Inferior parietal cortex (tissue), 1 donor: ENCODE data around the gene VAX1.
"Not testable (repeated sequence)": the region's sequence is repeated elsewhere in the genome, so short reads cannot be mapped to it uniquely, and the experiment has no call there.

Experiments used
- DNase-seq: peaks from one replicate; pipeline ENCODE4 v3.0.0-alpha.2; 2016; ENCODE audit errors: extremely low spot score

The VAX1 gene

GRCh38 chr10:117135026-117135372 is 3.1 kb downstream of the VAX1 start:
- DNase-seq = no peak

GRCh38 chr10:117134306-117135025 is 3.6 kb downstream of the VAX1 start:
- no peak for DNase-seq

GRCh38 chr10:117134056-117134305 is 4.1 kb downstream of the VAX1 start:
- no peak for DNase-seq

GRCh38 chr10:117133273-117134055 is 4.6 kb downstream of the VAX1 start:
- DNase-seq = no peak

DNA sequence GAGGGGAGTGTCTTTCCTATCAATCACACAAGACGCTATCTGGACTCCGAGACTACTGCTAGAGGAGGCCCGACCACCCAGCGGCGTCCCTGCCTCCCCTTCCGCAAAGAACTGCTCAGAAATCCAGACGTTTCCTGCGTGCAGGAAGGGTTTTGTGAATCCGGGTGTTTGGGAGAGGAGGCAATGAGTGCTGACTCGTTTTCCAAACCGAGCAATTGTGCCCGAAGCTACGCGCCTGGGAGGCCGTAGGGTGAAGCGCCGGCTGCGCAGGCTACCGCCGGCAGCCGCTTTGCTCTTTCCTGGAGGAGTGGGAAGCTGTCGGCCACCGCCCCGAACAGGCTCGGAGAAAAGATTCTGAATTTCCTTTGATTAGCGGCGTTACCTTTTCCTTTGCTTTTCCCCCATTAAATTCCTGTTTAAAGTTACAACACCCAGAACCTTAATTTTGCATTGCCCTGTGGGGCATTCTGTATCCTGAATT is 5.3 kb downstream of the VAX1 start:
- no peak for DNase-seq

GRCh38 chr10:117131376-117132327 is 6.4 kb downstream of the VAX1 start:
- DNase-seq = no peak

- no peak for DNase-seq
Observed at GRCh38 chr10:117130862-117131375, 7.2 kb downstream of the VAX1 start.

GRCh38 chr10:117130346-117130745 is 7.7 kb downstream of the VAX1 start:
- no peak for DNase-seq

- DNase-seq = not testable (repeated sequence)
Observed at GRCh38 chr10:117126645-117127044, 11.4 kb downstream of the VAX1 start.

DNA sequence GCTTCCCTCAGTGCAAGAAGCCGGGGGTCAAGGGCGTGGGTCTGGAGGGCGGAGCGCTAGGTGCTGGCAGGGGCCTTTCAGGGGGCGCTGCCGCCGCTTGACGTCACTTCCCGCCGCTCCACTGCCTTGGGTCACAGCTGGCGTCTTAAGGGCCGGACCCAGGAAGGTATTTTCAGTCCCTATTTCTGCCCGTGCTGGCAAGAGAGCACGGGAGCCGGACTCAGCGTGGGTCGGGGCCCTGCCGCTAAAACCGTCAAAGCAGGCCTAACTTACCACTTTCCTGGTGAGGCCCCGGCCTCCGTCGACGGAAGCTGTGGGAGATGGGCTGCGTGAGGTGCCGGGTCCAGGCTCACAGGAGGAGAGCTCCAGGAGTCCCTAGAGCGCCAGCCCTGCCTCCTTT is 12.0 kb downstream of the VAX1 start:
- no peak for DNase-seq

- DNase-seq = no peak
Observed at GRCh38 chr10:117112220-117112619, 25.9 kb downstream of the VAX1 start.

- no peak for DNase-seq
Observed at GRCh38 chr10:117107238-117107637, 30.8 kb downstream of the VAX1 start.

DNA sequence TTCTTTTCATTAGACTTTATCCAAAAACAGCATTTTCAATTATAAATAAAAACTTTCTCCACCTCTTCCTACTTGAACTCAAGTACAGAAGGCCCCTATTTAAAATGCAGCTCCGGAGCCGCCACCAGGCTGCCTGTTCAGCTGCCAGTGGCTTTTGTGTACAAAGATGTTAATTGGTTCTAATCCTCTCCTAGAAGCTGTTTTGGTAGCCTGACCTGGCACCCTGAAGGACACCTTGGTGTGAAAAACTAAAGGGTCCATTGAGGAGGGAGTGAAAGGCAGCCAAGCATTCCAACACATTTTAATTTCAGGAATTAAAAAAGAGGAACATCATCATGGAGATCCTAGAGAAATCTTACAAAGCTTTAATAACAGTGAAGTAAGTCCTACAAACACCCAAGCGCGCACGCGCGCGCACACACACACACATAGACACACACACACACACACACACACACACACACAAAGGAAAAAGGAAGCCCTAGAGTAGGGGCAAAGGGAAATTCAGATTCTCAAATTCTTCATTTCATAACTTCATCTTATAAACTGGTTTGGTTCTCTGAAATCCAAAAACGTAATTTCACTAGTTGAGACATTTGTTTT is 41.4 kb downstream of the VAX1 start:
- no peak for DNase-seq

DNA sequence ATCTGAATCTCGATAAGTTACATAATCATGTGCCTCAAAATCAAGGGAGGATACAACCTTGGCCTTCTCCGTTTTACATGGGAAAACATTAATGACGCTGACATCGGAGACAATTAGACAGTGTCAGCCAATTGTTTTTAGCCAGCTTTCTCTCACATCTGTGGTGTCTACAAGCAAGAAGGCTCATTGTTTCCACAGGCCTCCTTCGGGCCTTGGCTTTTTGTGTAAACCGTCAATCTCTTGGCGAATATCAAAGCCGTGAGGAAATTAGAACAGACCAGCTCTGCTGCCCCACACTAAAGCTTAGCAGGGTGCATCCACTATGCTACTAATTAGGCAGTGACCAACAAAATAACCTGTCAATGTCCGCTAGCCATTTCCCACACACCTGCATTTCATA is 43.2 kb downstream of the VAX1 start:
- peak; percentile 66 for DNase-seq

DNA sequence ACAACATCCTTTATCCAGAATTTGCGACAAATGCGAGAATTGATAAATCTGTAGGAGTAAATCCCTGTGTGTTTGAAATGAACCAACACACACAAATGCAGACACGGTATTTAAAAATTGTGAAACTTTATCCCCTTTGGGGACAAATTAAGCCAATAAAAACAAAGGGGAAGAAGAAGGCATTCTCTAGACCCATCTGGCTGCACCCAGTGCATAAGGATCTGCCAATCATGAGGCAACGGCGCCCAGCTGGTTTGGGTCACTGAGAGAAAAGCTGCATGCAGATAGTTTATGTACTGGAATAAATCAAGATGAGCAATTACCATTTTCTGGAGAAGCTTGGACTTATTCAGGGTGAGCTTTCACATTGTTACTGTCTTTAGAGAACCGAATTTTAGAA is 45.7 kb downstream of the VAX1 start:
- DNase-seq = no peak

GRCh38 chr10:117090834-117091233 is 47.2 kb downstream of the VAX1 start:
- DNase-seq = no peak

DNA sequence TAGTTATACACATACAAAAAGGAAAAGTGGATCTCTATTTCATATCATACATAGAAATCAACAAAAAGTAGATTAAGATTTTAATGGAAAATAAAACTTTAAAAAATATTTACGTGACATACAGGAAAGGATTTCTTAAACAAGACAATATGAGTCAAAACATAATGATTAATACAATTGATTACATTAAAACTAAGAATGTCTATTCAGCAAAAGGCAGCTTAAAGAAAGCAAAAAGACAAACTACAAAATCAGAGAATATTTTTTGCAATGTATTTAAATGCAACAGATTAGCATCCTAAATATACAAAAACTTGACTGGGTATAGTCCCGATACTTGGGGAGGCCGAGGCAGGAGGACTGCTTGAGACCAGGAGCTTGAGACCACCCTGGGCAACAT is 50.5 kb downstream of the VAX1 start:
- DNase-seq = no peak

- no peak for DNase-seq
Observed at GRCh38 chr10:117086546-117086945, 51.5 kb downstream of the VAX1 start.

- not testable (repeated sequence) for DNase-seq
Observed at GRCh38 chr10:117084421-117085246, 53.4 kb downstream of the VAX1 start.
